NCI-H2081 treated with DMSO at 0.1 percent for 48 hours (cell line): ENCODE data around the gene GSK3A.

Source experiments
- DNase-seq: peaks from one replicate; lab custom pipeline; 2025; lab: John Stamatoyannopoulos, UW

The GSK3A gene

GRCh38 chr19:42199440-42200115 lies 42.8 kb downstream of the GSK3A start:
- DNase-seq, result no peak

DNA sequence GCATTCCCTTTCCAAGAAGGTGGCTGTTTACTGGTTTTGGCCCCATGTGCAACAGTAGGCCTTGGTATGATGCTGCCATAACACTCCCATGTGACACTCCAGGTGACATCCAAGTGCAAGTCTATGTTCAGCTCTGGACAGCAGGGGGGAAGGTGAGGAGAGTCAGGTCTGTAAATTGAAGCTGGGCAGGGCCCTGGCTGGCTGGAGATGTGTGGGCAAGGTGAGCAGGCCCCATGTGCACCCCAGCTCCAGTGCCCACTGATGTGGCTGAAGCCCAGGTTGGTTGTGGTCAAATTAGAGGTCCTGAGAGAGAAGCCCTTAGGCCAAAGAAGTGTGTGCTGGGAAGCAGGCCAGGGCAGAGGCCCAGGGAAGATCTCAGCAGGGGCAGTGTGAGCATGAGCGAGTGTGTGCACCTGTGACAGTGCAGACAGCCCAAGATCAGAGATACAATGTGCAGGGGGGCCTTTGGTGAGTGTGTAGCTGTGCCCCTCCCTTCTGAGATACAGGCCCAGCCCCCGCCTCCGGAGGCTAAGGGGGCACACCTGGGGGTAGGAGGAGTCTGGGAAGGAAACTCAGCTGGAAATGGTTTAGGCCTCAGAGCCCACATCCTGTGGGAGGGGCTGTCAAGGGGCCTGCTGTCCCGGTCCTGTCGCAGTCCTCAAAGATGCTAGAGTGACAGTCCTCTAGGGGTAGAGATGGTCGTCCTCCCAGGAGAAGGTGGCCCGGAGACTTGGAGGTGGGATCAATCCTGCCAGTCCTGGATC lies 43.5 kb downstream of the GSK3A start:
- DNase-seq, result no peak

DNA sequence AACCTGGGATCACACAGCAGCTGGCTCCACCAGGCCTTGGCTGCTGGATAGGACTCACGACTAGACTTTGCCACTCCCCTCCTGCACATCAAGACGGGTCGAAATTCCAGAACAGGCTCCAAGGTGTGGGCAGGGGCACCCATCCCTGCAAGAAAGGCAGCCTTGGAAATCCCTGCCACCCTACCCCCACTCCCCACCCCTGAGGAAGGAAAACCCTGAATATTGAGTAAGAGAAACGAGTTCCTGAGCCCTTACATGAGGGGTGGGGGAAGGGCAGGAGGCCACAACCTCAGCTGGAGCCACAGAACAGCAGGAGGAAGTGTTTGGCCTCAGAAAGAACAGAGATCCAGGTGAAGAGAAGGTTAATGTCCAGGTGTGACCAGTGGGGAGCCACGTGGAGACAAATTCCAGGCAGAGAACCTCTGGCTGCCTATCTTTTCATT lies 45.0 kb downstream of the GSK3A start:
- no peak for DNase-seq

DNA sequence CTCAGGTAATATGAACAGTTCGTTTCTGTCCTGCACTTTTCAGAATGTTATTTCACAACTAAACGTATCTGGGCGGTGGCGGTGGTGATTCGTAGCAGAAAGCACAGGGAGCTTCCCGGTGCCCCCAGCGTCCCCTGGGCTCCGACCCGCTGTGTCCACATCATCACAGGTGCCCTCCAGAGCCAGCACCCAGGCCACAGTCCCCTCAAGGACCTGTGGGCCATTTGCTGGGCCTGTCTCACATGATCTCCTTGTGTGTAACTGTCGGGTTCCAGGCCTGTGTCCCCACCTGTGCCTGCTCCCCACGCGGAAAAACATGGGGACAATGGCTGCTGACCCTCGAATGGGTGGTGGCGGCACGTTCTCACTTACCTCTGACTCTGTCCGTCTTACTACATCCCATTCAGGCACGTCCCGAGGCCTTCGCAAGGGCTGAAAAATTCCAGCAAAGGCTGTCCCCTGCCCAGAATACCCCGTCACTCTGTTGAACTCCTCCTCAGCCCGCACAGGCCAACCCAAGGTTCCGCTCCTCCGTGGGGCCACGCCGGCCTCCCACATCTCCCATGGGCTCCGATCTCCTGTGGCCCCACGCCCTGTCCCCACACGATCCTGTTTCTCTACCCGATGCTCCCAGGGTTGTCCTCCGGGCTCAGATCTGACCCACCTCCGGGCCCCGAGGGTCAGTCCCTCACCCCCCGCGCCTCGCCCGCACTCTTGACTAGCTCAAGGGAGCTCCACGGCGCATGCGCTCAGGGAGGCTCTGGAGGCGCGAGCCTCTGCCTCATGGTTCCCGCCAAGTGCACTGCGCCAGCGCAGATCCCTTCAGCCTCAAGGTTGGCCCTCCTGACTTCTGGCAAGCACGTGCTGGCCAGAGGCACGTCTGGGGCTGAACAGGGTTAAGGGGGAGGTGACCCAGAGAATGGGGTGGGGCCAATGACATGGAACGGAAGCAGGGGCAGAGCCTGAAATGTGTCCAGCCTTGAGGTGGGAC lies 46.1 kb downstream of the GSK3A start:
- no peak for DNase-seq

DNA sequence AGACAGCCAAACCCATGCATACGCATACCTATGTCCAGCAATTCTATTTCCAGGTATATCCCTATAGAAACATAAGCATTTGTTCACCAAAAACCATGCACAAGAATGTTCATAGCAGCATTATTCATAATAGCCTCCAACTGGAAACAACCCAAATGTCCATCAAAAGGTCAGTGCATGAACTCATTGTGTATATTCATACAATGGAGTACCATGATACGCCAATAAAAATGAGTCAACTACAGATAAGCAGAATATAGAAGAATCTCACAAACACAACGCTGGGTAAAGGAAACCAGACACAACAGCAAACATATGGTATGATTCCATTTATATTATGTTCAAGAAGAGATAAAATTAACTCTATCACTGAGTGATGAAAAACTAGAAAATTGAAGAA lies 48.7 kb downstream of the GSK3A start:
- no peak for DNase-seq

DNA sequence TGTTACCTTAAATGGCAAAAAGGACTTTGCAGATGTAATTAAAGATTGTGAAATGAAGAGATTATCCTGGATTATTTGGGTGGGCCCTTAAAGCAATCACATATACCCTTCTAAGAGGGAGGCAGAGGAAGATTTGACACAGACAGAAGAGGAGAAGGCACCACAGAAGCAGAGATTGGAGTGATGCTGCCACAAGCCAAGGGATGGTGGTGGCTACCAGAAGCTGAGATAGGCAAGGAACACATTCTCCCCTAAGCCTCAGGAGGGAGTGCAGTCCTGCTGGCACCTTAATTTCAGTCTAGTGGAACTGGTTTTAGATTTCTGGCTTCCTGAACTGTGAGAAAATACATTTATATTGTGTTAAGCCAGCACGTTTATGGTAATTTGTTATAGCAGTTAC lies 49.1 kb downstream of the GSK3A start:
- no peak for DNase-seq

GRCh38 chr19:42191855-42192254 lies 50.5 kb downstream of the GSK3A start:
- DNase-seq, result no peak

DNA sequence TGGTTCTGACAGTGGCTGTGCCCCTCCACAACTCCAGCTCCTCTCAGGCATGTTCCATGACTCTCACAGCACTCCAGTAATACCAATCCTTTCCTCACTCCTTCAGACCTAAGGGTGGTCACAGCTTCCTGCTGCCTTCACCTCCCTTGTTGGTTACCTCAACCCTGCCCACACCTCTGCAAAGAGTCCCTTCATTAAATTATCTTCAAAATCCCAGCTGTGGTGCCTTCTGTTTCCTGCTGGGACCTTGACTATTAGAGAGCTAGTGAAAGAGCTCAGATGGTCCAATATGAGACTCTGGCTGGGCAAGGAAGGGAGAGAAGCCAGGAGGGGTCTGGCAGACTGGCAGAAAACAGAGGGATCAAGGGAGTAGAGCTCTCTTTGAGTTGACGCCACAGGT lies 51.1 kb downstream of the GSK3A start:
- no peak for DNase-seq

DNA sequence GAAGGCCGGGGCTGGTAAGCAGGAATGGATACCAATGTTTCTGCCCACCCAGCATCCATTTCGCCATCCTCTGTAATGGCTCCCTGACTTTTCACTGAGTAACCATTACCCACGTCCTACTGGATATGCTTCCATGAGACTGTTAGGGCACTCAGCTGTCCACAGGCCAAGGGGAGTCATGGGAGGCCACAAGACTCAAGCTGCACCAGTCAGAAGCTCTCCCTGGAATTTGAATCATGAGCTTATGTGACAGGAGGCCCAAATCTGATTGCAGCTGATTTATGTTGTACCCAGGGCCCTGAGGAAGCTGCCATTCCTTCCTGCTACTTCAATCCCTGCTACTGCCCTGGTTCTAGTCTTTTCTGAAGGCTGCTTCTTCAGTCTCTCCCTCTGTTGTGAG lies 53.3 kb downstream of the GSK3A start:
- DNase-seq, result no peak

DNA sequence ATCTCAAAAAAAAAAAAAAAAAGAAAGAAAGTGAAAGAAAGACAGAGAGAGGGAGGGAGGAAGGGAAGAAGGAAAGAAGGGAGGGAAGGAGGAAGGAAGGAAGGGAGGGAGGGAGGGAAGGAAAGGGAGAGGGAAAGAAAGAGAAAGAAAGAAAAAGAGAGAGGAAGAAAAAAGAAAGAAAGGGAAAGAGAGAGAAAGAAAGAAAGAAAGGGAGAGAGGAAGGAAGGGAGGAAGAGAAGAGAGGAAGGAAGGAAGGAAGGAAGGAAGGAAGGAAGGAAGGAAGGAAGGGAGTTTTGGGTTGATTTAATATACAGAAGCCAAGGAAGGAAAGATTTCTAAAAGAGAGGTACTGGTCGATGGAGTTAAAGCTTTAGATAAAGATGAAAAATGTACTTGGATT lies 53.7 kb downstream of the GSK3A start:
- no peak for DNase-seq

GRCh38 chr19:42185277-42185676 lies 57.1 kb downstream of the GSK3A start:
- DNase-seq, result no peak

DNA sequence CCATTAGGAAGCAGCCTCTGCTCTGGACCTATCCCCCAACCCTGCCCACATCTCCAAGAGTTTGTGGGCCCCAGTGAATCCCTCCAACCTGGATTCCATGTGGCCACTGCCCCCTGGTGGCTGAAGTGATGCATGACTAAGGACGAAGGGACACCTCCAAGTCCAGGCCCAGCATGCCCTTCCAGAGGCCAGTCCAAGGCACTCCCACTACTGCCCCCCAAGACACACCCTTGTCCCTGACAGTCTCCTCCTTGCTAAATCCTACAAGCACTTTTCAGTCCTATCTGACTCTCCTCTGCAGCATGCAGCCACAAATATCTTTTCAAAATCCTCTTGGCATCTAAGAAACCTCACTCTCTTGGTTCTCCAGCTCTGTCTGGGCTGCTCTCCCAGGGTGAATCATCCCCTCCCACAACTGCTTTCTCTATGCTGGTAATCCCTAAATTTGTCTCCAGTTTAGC lies 58.0 kb downstream of the GSK3A start:
- no peak for DNase-seq
